SH-SY5Y (cell line): ENCODE measurements around the gene AATK.

Source experiments
- GATA2 ChIP-seq: IDR thresholded peaks from 2 replicates; pipeline ENCODE4 v1.6.1; 2011; ENCODE audit warnings: mild to moderate bottlenecking, low read depth, low read length
- GATA3 ChIP-seq: IDR thresholded peaks from 2 replicates; pipeline ENCODE4 v1.6.1; 2011; ENCODE audit warnings: low read depth, mild to moderate bottlenecking, low read length, moderate library complexity

GRCh38 chr17:81096741-81097133, 69.3 kb downstream of the AATK start:
- no peak for TF ChIP-seq GATA3
- no peak for TF ChIP-seq GATA2
